ENCODE measurements around the gene SMS. TPM values are rescaled to one million over a fixed set of nuclear protein-coding genes. Genes with fewer than 3 reads are reported as not detected.

Gene SMS
- total and polyA plus RNA-seq, 4 donors = 47.5 to 55.9 (median 52.3) TPM

- no peak for ATAC-seq (ENCODE audit: insufficient read depth, low FRiP score)
- no peak for TF ChIP-seq CTCF (IDR thresholded peaks at IDR 0.05; ENCODE audit: control extremely low read depth, extremely low read depth)
- Histone ChIP-seq H3K9me3 (ENCODE audit: control insufficient read depth in 4 of 4, insufficient read depth in 3 of 4, low read length in 3 of 4) (no peaks in the 10 kb centered on the region), H3K4me1 (ENCODE audit: control insufficient read depth in 5 of 5, insufficient read depth in 5 of 5, low read length in 5 of 5) (no peaks in the 10 kb centered on the region), H3K36me3 (ENCODE audit: control insufficient read depth in 4 of 4, insufficient read depth in 4 of 4, low read length in 4 of 4) (peaks cover 0 to 11% (median 1%) of the 10 kb centered on the region in 4 donors), H3K27me3 (ENCODE audit: control insufficient read depth in 3 of 3, insufficient read depth in 3 of 3, low read length in 2 of 3) (peaks cover 0 to 3% (median 3%) of the 10 kb centered on the region in 3 donors), H3K4me3 (no peak overlapping the region), H3K27ac (ENCODE audit: low read depth in 1 of 2, low read length in 1 of 2) (no peak overlapping the region), H3K9ac (ENCODE audit: insufficient read depth in 1 of 2, low read length in 2 of 2) (no peak overlapping the region)
- no peak for DNase-seq
- WGBS, 2 donors = 93 to 94% methylated on average over 3 of the region's 3 CpGs
Measured at GRCh38 chrX:21991504-21991903, 51.0 kb downstream of the SMS start.

- Histone ChIP-seq H3K4me1 (ENCODE audit: control insufficient read depth in 5 of 5, insufficient read depth in 5 of 5, low read length in 5 of 5) (no peaks in the 10 kb centered on the region), H3K9ac (ENCODE audit: insufficient read depth in 1 of 2, low read length in 2 of 2) (no peak overlapping the region), H3K27me3 (ENCODE audit: control insufficient read depth in 3 of 3, insufficient read depth in 3 of 3, low read length in 2 of 3) (peaks cover 3% of the 10 kb centered on the region in 3 donors), H3K36me3 (ENCODE audit: control insufficient read depth in 4 of 4, insufficient read depth in 4 of 4, low read length in 4 of 4) (peaks cover 0 to 3% (median 1%) of the 10 kb centered on the region in 4 donors), H3K27ac (ENCODE audit: low read depth in 1 of 2, low read length in 1 of 2) (peak overlapping the region in 1 of 2 donors; percentile 69), H3K9me3 (ENCODE audit: control insufficient read depth in 4 of 4, insufficient read depth in 3 of 4, low read length in 3 of 4) (no peaks in the 10 kb centered on the region), H3K4me3 (no peak overlapping the region)
- no peak for TF ChIP-seq CTCF (IDR thresholded peaks at IDR 0.05; ENCODE audit: control extremely low read depth, extremely low read depth)
- peak in 1 of 3 donors; percentile 34 for DNase-seq
- 34 to 66% methylated on average over 8 of the region's 8 CpGs for WGBS, 2 donors
- ATAC-seq (ENCODE audit: insufficient read depth, low FRiP score) = peak; percentile 38
Measured at GRCh38 chrX:21993265-21993664, 52.8 kb downstream of the SMS start.

GRCh38 chrX:21996872-21997455 lies 56.5 kb downstream of the SMS start:
- H3K9ac ChIP-seq (ENCODE audit: insufficient read depth in 1 of 2, low read length in 2 of 2) = no peak overlapping the region
- peak overlapping the region in 1 of 2 donors; percentile 15 for H3K27ac ChIP-seq (ENCODE audit: low read depth in 1 of 2, low read length in 1 of 2)
- peak in 2 of 3 donors; percentile 34 to 62 for DNase-seq
- no peaks in the 10 kb centered on the region for H3K4me1 ChIP-seq (ENCODE audit: control insufficient read depth in 5 of 5, insufficient read depth in 5 of 5, low read length in 5 of 5)
- H3K9me3 ChIP-seq (ENCODE audit: control insufficient read depth in 4 of 4, insufficient read depth in 3 of 4, low read length in 3 of 4) = no peaks in the 10 kb centered on the region
- peaks cover 0 to 3% (median 3%) of the 10 kb centered on the region in 3 donors for H3K27me3 ChIP-seq (ENCODE audit: control insufficient read depth in 3 of 3, insufficient read depth in 3 of 3, low read length in 2 of 3)
- 68 to 70% methylated on average over 10 of the region's 10 CpGs for WGBS, 2 donors
- ATAC-seq (ENCODE audit: insufficient read depth, low FRiP score) = no peak
- H3K4me3 ChIP-seq = no peak overlapping the region
- no peak for TF ChIP-seq CTCF (IDR thresholded peaks at IDR 0.05; ENCODE audit: control extremely low read depth, extremely low read depth)
- H3K36me3 ChIP-seq (ENCODE audit: control insufficient read depth in 4 of 4, insufficient read depth in 4 of 4, low read length in 4 of 4) = peaks cover 0 to 1% (median 0%) of the 10 kb centered on the region in 4 donors

- no peak overlapping the region for H3K27ac ChIP-seq (ENCODE audit: low read depth in 1 of 2, low read length in 1 of 2)
- H3K4me1 ChIP-seq (ENCODE audit: control insufficient read depth in 5 of 5, insufficient read depth in 5 of 5, low read length in 5 of 5) = no peaks in the 10 kb centered on the region
- H3K9me3 ChIP-seq (ENCODE audit: control insufficient read depth in 4 of 4, insufficient read depth in 3 of 4, low read length in 3 of 4) = no peaks in the 10 kb centered on the region
- ATAC-seq (ENCODE audit: insufficient read depth, low FRiP score) (no peak), DNase-seq (no peak)
- H3K4me3 ChIP-seq = no peak overlapping the region
- no peak overlapping the region for H3K9ac ChIP-seq (ENCODE audit: insufficient read depth in 1 of 2, low read length in 2 of 2)
- 53 to 69% methylated on average over 4 of the region's 4 CpGs for WGBS, 2 donors
- peaks cover 0 to 3% (median 3%) of the 10 kb centered on the region in 3 donors for H3K27me3 ChIP-seq (ENCODE audit: control insufficient read depth in 3 of 3, insufficient read depth in 3 of 3, low read length in 2 of 3)
- no peaks in the 10 kb centered on the region for H3K36me3 ChIP-seq (ENCODE audit: control insufficient read depth in 4 of 4, insufficient read depth in 4 of 4, low read length in 4 of 4)
- TF ChIP-seq CTCF (IDR thresholded peaks at IDR 0.05; ENCODE audit: control extremely low read depth, extremely low read depth) = no peak
Measured at GRCh38 chrX:21998037-21998436, 57.5 kb downstream of the SMS start.

Data from lung (tissue), 12 donors.